Neural cell (in vitro differentiated cells): Measurements from ENCODE around the gene HLA-DRB5. TPM values are rescaled to one million over a fixed set of nuclear protein-coding genes. Genes with fewer than 3 reads are reported as not detected.

ENCODE experiments used
- H2AFZ ChIP-seq: fragments of 200-600, 300-800 bp; sonication (generic), shearing (Covaris generic); 2 replicates; pipeline ENCODE4 v1.6.0; 2014; ENCODE audit warnings: low read depth, mild to moderate bottlenecking, antibody characterized with exemption, low read length, moderate library complexity
- H3F3A ChIP-seq: fragments of 200-600 bp; shearing (Covaris generic); 2 replicates; pipeline ENCODE4 v1.6.1; 2016; ENCODE audit warnings: mild to moderate bottlenecking, moderate library complexity, mixed read lengths, antibody characterized with exemption, low read length; ENCODE audit not compliant: insufficient read depth, poor library complexity, severe bottlenecking
- H3K27ac ChIP-seq: fragments of 200-600, 300-800 bp; sonication (generic), shearing (Covaris generic); 2 replicates; pipeline ENCODE4 v1.5.1; 2014; ENCODE audit warnings: mild to moderate bottlenecking, low read length, moderate library complexity
- H3K27me3 ChIP-seq: fragments of 300-800, 200-600 bp; sonication (generic), shearing (Covaris generic); 2 replicates; pipeline ENCODE4 v1.6.0; 2014; ENCODE audit warnings: mild to moderate bottlenecking, low read depth, low read length, moderate library complexity; ENCODE audit not compliant: insufficient read depth
- H3K36me3 ChIP-seq: fragments of 300-800, 200-600 bp; sonication (generic), shearing (Covaris generic); 2 replicates; pipeline ENCODE4 v1.5.1; 2014; ENCODE audit warnings: mild to moderate bottlenecking, antibody characterized with exemption, low read length, moderate library complexity; ENCODE audit not compliant: insufficient read depth
- H3K4me2 ChIP-seq: fragments of 300-800, 200-600 bp; sonication (generic), shearing (Covaris generic); 2 replicates; pipeline ENCODE4 v1.6.0; 2014; ENCODE audit warnings: mild to moderate bottlenecking, low read length
- H3K4me3 ChIP-seq: fragments of 300-800, 200-600 bp; sonication (generic), shearing (Covaris generic); 2 replicates; pipeline ENCODE4 v1.5.1; 2014; ENCODE audit warnings: mild to moderate bottlenecking, low read length, moderate library complexity
- H3K79me2 ChIP-seq: fragments of 200-600 bp; shearing (Covaris generic); replicated peaks from 2 replicates; pipeline ENCODE4 v1.6.0; 2014; ENCODE audit warnings: mild to moderate bottlenecking, low read length, moderate library complexity; ENCODE audit not compliant: insufficient read depth
- H3K9ac ChIP-seq: fragments of 300-800, 200-600 bp; sonication (generic), shearing (Covaris generic); 2 replicates; pipeline ENCODE4 v1.6.1; 2016; ENCODE audit warnings: mild to moderate bottlenecking, low read length, mixed read lengths
- H3K9me2 ChIP-seq: fragments of 200-600 bp; shearing (Covaris generic); 2 replicates; pipeline ENCODE4 v1.6.1; 2016; ENCODE audit warnings: mild to moderate bottlenecking, low read length, mixed read lengths; ENCODE audit not compliant: insufficient read depth
- H3K9me3 ChIP-seq: fragments of 200-600, 300-800 bp; sonication (generic), shearing (Covaris generic); 2 replicates; pipeline ENCODE4 v1.6.1; 2016; ENCODE audit warnings: mild to moderate bottlenecking, mixed run types, low read length, moderate library complexity, mixed read lengths
- H4K20me1 ChIP-seq: fragments of 200-600 bp; shearing (Covaris generic); 2 replicates; pipeline ENCODE4 v1.6.1; 2016; ENCODE audit warnings: mild to moderate bottlenecking, mixed run types; ENCODE audit not compliant: insufficient read depth
- EP300 ChIP-seq: fragments of 450-650 bp; conservative IDR thresholded peaks from 2 replicates; pipeline ENCODE4 v1.6.1; 2014; ENCODE audit warnings: antibody characterized with exemption, mild to moderate bottlenecking, moderate library complexity; ENCODE audit not compliant: poor library complexity, severe bottlenecking
- EZH2 ChIP-seq: fragments of 200-600, 300-800 bp; shearing (Covaris generic), sonication (generic); IDR thresholded peaks from 2 replicates; pipeline ENCODE4 v1.6.1; 2014; ENCODE audit warnings: antibody characterized with exemption, low read length, borderline replicate concordance, mild to moderate bottlenecking; ENCODE audit not compliant: insufficient read depth, poor library complexity, severe bottlenecking
- MXI1 ChIP-seq: fragments of 450-650 bp; conservative IDR thresholded peaks from 2 replicates; pipeline ENCODE4 v1.6.1; 2014; ENCODE audit warnings: antibody characterized with exemption, mild to moderate bottlenecking; ENCODE audit not compliant: poor library complexity, severe bottlenecking
- POLR2AphosphoS5 ChIP-seq: IDR thresholded peaks from 2 replicates; pipeline ENCODE4 v1.6.1; 2012
- RAD21 ChIP-seq: fragments of 450-650 bp; conservative IDR thresholded peaks from 2 replicates; pipeline ENCODE4 v1.6.1; 2014; ENCODE audit warnings: antibody characterized with exemption, mild to moderate bottlenecking, moderate library complexity
- SMC3 ChIP-seq: fragments of 450-650 bp; conservative IDR thresholded peaks from 2 replicates; pipeline ENCODE4 v1.6.1; 2014; ENCODE audit warnings: antibody characterized with exemption, mild to moderate bottlenecking, moderate library complexity; ENCODE audit not compliant: poor library complexity
- TAF1 ChIP-seq: IDR thresholded peaks from 2 replicates; pipeline ENCODE4 v1.6.1; 2012; ENCODE audit warnings: low read depth
- polyA plus RNA-seq: library from polyadenylated mRNA; depleted of rRNA; stranded (reverse); fragments of >200 nt; gene quantifications from 2 replicates; pipeline ENCODE4 v1.2.3, GENCODE V29; 2014
- TF ChIP-seq, protein P1 (sequence below): IDR thresholded peaks from 2 replicates; pipeline ENCODE4 v1.6.1; 2012; ENCODE audit warnings: borderline replicate concordance
- TF ChIP-seq, protein P2 (sequence below): fragments of 450-650 bp; IDR thresholded peaks from 2 replicates; pipeline ENCODE4 v1.5.1; 2014; ENCODE audit warnings: antibody characterized with exemption, mild to moderate bottlenecking, moderate library complexity; ENCODE audit not compliant: poor library complexity, severe bottlenecking

HLA-DRB5 gene
- polyA plus RNA-seq, 1 donor from 2014 or later = not detected

DNA sequence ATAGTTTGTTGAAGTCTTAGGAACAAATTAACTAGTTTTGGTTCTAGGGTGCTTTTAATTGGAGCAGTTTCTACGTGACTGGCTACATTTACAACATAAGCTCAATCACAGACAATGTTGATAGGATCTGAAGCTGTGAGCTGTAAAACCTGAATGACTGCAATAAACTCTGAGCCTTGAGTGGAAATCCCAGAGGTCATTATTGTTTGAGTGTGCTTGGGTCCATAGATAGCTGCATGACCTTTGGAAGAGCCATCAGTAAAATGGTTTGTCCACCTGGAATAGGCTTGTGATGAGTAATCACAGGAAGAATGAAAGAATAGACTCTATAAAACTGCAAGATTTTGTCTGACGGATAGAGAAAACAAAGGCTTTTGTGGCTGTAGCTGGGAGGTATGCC is 32.9 kb upstream of the HLA-DRB5 start (continued):
- TF ChIP-seq SMC3 (no peak), EP300 (no peak)

DNA sequence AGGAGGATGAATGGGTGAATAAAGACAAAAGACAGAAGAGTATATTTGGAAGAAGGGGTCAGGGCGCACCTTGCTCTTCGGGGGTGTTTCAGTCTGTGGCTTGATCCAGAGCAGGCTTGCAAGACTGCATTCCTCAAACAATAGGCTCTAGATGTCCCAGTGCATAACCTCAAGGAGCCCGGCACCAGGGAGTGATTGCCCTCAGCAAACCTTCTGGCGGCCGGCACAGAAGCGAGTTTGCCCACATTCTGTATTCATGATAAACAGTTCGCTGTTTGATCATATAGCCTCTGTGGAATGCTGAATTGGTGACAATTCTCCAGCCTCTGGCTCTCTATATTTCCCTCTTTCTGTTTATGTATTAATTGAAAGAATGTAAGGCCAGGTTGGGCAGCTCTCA is 29.7 kb upstream of the HLA-DRB5 start:
- H2AFZ ChIP-seq = no peak overlapping the region
- no peak overlapping the region for H3K4me2 ChIP-seq
- H3K9me3 ChIP-seq = no peaks in the 10 kb centered on the region
- H3K9me2 ChIP-seq = no peaks in the 10 kb centered on the region
- H4K20me1 ChIP-seq = no peaks in the 10 kb centered on the region
- no peaks in the 10 kb centered on the region for H3K79me2 ChIP-seq
- no peak overlapping the region for H3K27ac ChIP-seq
- TF ChIP-seq TAF1 (no peak), MXI1 (no peak), POLR2AphosphoS5 (no peak), RAD21 (no peak), EP300 (no peak), EZH2 (no peak), SMC3 (no peak)
- TF ChIP-seq, protein P1, sequence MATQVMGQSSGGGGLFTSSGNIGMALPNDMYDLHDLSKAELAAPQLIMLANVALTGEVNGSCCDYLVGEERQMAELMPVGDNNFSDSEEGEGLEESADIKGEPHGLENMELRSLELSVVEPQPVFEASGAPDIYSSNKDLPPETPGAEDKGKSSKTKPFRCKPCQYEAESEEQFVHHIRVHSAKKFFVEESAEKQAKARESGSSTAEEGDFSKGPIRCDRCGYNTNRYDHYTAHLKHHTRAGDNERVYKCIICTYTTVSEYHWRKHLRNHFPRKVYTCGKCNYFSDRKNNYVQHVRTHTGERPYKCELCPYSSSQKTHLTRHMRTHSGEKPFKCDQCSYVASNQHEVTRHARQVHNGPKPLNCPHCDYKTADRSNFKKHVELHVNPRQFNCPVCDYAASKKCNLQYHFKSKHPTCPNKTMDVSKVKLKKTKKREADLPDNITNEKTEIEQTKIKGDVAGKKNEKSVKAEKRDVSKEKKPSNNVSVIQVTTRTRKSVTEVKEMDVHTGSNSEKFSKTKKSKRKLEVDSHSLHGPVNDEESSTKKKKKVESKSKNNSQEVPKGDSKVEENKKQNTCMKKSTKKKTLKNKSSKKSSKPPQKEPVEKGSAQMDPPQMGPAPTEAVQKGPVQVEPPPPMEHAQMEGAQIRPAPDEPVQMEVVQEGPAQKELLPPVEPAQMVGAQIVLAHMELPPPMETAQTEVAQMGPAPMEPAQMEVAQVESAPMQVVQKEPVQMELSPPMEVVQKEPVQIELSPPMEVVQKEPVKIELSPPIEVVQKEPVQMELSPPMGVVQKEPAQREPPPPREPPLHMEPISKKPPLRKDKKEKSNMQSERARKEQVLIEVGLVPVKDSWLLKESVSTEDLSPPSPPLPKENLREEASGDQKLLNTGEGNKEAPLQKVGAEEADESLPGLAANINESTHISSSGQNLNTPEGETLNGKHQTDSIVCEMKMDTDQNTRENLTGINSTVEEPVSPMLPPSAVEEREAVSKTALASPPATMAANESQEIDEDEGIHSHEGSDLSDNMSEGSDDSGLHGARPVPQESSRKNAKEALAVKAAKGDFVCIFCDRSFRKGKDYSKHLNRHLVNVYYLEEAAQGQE = no peak
- TF ChIP-seq, protein P2, sequence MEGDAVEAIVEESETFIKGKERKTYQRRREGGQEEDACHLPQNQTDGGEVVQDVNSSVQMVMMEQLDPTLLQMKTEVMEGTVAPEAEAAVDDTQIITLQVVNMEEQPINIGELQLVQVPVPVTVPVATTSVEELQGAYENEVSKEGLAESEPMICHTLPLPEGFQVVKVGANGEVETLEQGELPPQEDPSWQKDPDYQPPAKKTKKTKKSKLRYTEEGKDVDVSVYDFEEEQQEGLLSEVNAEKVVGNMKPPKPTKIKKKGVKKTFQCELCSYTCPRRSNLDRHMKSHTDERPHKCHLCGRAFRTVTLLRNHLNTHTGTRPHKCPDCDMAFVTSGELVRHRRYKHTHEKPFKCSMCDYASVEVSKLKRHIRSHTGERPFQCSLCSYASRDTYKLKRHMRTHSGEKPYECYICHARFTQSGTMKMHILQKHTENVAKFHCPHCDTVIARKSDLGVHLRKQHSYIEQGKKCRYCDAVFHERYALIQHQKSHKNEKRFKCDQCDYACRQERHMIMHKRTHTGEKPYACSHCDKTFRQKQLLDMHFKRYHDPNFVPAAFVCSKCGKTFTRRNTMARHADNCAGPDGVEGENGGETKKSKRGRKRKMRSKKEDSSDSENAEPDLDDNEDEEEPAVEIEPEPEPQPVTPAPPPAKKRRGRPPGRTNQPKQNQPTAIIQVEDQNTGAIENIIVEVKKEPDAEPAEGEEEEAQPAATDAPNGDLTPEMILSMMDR = no peak
- no peaks in the 10 kb centered on the region for H3F3A ChIP-seq
- H3K27me3 ChIP-seq = no peaks in the 10 kb centered on the region
- H3K4me3 ChIP-seq = no peak overlapping the region
- no peak overlapping the region for H3K9ac ChIP-seq
- H3K36me3 ChIP-seq = no peaks in the 10 kb centered on the region

DNA sequence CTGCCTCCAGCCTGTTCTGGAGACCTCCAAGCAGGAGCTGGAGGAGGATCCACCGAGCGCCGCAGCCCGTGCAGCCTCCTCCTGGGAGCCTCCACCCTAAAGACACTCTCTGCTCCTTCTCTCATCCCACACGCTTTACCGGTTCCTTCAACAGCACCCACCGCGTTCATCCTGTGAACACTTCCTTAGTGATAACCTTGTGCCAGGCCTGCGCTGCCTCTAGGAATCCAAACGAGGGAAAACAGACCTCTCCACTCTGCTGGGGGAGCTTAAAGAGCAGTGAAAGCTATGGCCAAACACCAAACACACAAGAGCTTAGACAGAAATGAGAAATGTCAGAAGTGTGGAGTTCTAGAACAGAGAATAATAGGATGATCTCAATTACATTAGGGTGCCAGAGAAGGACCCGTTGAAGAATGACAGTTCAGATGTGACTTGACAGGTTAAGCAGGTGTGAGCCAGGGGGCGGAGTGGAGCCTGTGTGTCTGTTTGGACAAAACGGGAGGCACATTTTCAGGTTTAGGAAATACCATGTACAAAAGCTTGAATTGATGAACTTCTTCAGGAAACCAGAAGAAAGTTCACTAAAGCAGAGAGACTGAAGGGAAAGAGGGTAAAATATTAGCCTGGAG is 28.5 kb upstream of the HLA-DRB5 start:
- Histone ChIP-seq H3K27me3 (no peaks in the 10 kb centered on the region), H3F3A (no peaks in the 10 kb centered on the region)

More for the DNA sequence above, 28.5 kb upstream of the HLA-DRB5 start:
- Histone ChIP-seq H3K4me3 (no peak overlapping the region), H3K27ac (no peak overlapping the region), H2AFZ (no peak overlapping the region), H3K4me2 (no peak overlapping the region), H3K79me2 (no peaks in the 10 kb centered on the region), H4K20me1 (no peaks in the 10 kb centered on the region), H3K9ac (no peak overlapping the region), H3K9me2 (no peaks in the 10 kb centered on the region), H3K36me3 (no peaks in the 10 kb centered on the region), H3K9me3 (no peaks in the 10 kb centered on the region)
- no peak for TF ChIP-seq EP300
- no peak for TF ChIP-seq SMC3
- TF ChIP-seq, protein P1 = no peak
- TF ChIP-seq MXI1 = no peak
- TF ChIP-seq EZH2 = no peak
- no peak for TF ChIP-seq TAF1
- no peak for TF ChIP-seq POLR2AphosphoS5
- TF ChIP-seq, protein P2 = no peak
- no peak for TF ChIP-seq RAD21
